ENCODE data around the gene LCA5L. TPM values are rescaled to one million over a fixed set of nuclear protein-coding genes. Genes with fewer than 3 reads are reported as not detected.

Gene LCA5L
- polyA plus RNA-seq, 1 donor from 2014 or later, result 0.09 TPM

- H3F3A ChIP-seq (ENCODE audit: insufficient read depth, low read length, poor library complexity, severe bottlenecking), result no peaks in the 10 kb centered on the region
- H3K9me2 ChIP-seq (ENCODE audit: insufficient read depth, low read length), result no peaks in the 10 kb centered on the region
- no peaks in the 10 kb centered on the region for H3K79me2 ChIP-seq (replicated peaks; ENCODE audit: insufficient read depth, low read length)
- no peaks in the 10 kb centered on the region for H3K9me3 ChIP-seq (ENCODE audit: low read length)
- H2AFZ ChIP-seq (ENCODE audit: low read depth, low read length), result no peak overlapping the region
- H3K36me3 ChIP-seq (ENCODE audit: insufficient read depth, low read length), result no peaks in the 10 kb centered on the region
- H3K27ac ChIP-seq (ENCODE audit: low read length), result no peak overlapping the region
- no peaks in the 10 kb centered on the region for H3K27me3 ChIP-seq (ENCODE audit: insufficient read depth, low read depth, low read length)
- H3K4me3 ChIP-seq (ENCODE audit: low read length), result no peak overlapping the region
- no peak overlapping the region for H3K4me2 ChIP-seq (ENCODE audit: low read length)
- no peak overlapping the region for H3K9ac ChIP-seq (ENCODE audit: low read length)
- no peaks in the 10 kb centered on the region for H4K20me1 ChIP-seq (ENCODE audit: insufficient read depth)
- TF ChIP-seq TAF1 (IDR thresholded peaks at IDR 0.05; ENCODE audit: low read depth) (no peak), MXI1 (conservative IDR thresholded peaks at IDR 0.05; ENCODE audit: poor library complexity, severe bottlenecking) (no peak), SMC3 (conservative IDR thresholded peaks at IDR 0.05; ENCODE audit: poor library complexity) (no peak), EZH2 (IDR thresholded peaks at IDR 0.05; ENCODE audit: borderline replicate concordance, insufficient read depth, low read length, poor library complexity, severe bottlenecking) (no peak), POLR2AphosphoS5 (IDR thresholded peaks at IDR 0.05) (no peak)
Measured at GRCh38 chr21:39362733-39363132, 82.8 kb downstream of the LCA5L start.

GRCh38 chr21:39359382-39359781 lies 86.2 kb downstream of the LCA5L start:
- Histone ChIP-seq H4K20me1 (ENCODE audit: insufficient read depth) (no peaks in the 10 kb centered on the region), H3K36me3 (ENCODE audit: insufficient read depth, low read length) (no peaks in the 10 kb centered on the region), H2AFZ (ENCODE audit: low read depth, low read length) (no peak overlapping the region), H3K27me3 (ENCODE audit: insufficient read depth, low read depth, low read length) (no peaks in the 10 kb centered on the region), H3K4me2 (ENCODE audit: low read length) (no peak overlapping the region), H3K9me2 (ENCODE audit: insufficient read depth, low read length) (no peaks in the 10 kb centered on the region), H3K9me3 (ENCODE audit: low read length) (no peaks in the 10 kb centered on the region), H3F3A (ENCODE audit: insufficient read depth, low read length, poor library complexity, severe bottlenecking) (no peaks in the 10 kb centered on the region), H3K27ac (ENCODE audit: low read length) (no peak overlapping the region), H3K4me3 (ENCODE audit: low read length) (no peak overlapping the region), H3K9ac (ENCODE audit: low read length) (no peak overlapping the region), H3K79me2 (replicated peaks; ENCODE audit: insufficient read depth, low read length) (no peaks in the 10 kb centered on the region)
- TF ChIP-seq REST (IDR thresholded peaks at IDR 0.05; ENCODE audit: borderline replicate concordance) (no peak), CTCF (IDR thresholded peaks at IDR 0.05; ENCODE audit: poor library complexity, severe bottlenecking) (no peak), TAF1 (IDR thresholded peaks at IDR 0.05; ENCODE audit: low read depth) (no peak), SMC3 (conservative IDR thresholded peaks at IDR 0.05; ENCODE audit: poor library complexity) (no peak), RAD21 (conservative IDR thresholded peaks at IDR 0.05) (no peak), EP300 (conservative IDR thresholded peaks at IDR 0.05; ENCODE audit: poor library complexity, severe bottlenecking) (no peak), EZH2 (IDR thresholded peaks at IDR 0.05; ENCODE audit: borderline replicate concordance, insufficient read depth, low read length, poor library complexity, severe bottlenecking) (no peak), MXI1 (conservative IDR thresholded peaks at IDR 0.05; ENCODE audit: poor library complexity, severe bottlenecking) (no peak), POLR2AphosphoS5 (IDR thresholded peaks at IDR 0.05) (no peak)

Small RNA genes within 50 kb of the gene (small RNA-seq; reads per million reads assigned to genes)
- 0 reads per million in 3 experiments for gene MIR6508

Other genes with a start within 250 kb of the LCA5L start
- gene BRWD1, start 132.1 kb downstream of the LCA5L start, polyA plus RNA-seq, result 206 and 246 TPM in 2 replicates
- gene HMGN1, start 96.7 kb downstream of the LCA5L start, polyA plus RNA-seq, result 1,995 and 2,070 TPM in 2 replicates
- 5.5 and 13.8 TPM in 2 replicates for gene SH3BGR, start 6.2 kb upstream of the LCA5L start, polyA plus RNA-seq
- 0.50 and 0.80 TPM in 2 replicates for gene B3GALT5, start 167.2 kb upstream of the LCA5L start, polyA plus RNA-seq

All from neural cell (in vitro differentiated cells).